Esophagus (tissue), 2 donors: ENCODE measurements around the gene PAN3. TPM values are rescaled to one million over a fixed set of nuclear protein-coding genes. Genes with fewer than 3 reads are reported as not detected.

Source experiments
- H3K27ac ChIP-seq, 2 donors: one replicate each; pipeline ENCODE4 v1.5.1; 2013; ENCODE audit warnings: low read depth in 2 of 2, mild to moderate bottlenecking in 2 of 2, inconsistent platforms in 1 of 2, low read length in 1 of 2, moderate library complexity in 1 of 2
- H3K27me3 ChIP-seq, 2 donors: one replicate each; pipeline ENCODE4 v1.6.1; 2013; ENCODE audit warnings: low read length in 2 of 2, control low read depth in 1 of 2, mild to moderate bottlenecking in 1 of 2; ENCODE audit not compliant: insufficient read depth in 2 of 2, control insufficient read depth in 1 of 2
- H3K36me3 ChIP-seq, 2 donors: one replicate each; pipeline ENCODE4 v1.6.1; 2013; ENCODE audit warnings: low read length in 1 of 2; ENCODE audit not compliant: control insufficient read depth in 2 of 2, insufficient read depth in 2 of 2
- H3K4me1 ChIP-seq, 2 donors: one replicate each; pipeline ENCODE4 v1.6.1; 2013; ENCODE audit warnings: low read length in 1 of 2; ENCODE audit not compliant: control insufficient read depth in 2 of 2, insufficient read depth in 2 of 2
- H3K4me3 ChIP-seq, 2 donors: one replicate each; pipeline ENCODE4 v1.5.1; 2013; ENCODE audit warnings: low read length in 2 of 2, mild to moderate bottlenecking in 2 of 2, low read depth in 1 of 2, moderate library complexity in 1 of 2
- H3K9me3 ChIP-seq, 2 donors: one replicate each; pipeline ENCODE4 v1.6.1; 2013; ENCODE audit warnings: mild to moderate bottlenecking in 2 of 2, low read depth in 1 of 2, low read length in 1 of 2, moderate library complexity in 1 of 2; ENCODE audit not compliant: control insufficient read depth in 2 of 2, insufficient read depth in 1 of 2
- WGBS, 2 donors: extraction: QIAGEN DNeasy Blood & Tissue Kit; methylation state at CpG; one replicate each; pipeline ENCODE4 v1.1.7; 2013; 5-methylcytosine and 5-hydroxymethylcytosine counted together
- polyA plus RNA-seq, 2 donors: library from polyadenylated mRNA; stranded (reverse); fragments of 200-250 nt; gene quantifications; one replicate each; pipeline ENCODE4 v1.2.3, GENCODE V29; 2013
- donor health status: healthy with polysubstance abuse.
- donor health status: Bipolar disorder and iron deficiency.

The PAN3 gene
- polyA plus RNA-seq, 2 donors = 7.0 to 13.2 TPM

GRCh38 chr13:28166257-28166656, 27.9 kb downstream of the PAN3 start:
- Histone ChIP-seq H3K36me3 (peaks cover 0 to 2% of the 10 kb centered on the region in 2 donors), H3K27me3 (no peaks in the 10 kb centered on the region), H3K4me3 (no peak overlapping the region), H3K4me1 (peaks cover 4 to 6% of the 10 kb centered on the region in 2 donors), H3K9me3 (no peaks in the 10 kb centered on the region), H3K27ac (no peak overlapping the region)
- 95 to 97% methylated on average over 1 of the region's 1 CpG for WGBS, 2 donors

GRCh38 chr13:28171266-28171665, 32.9 kb downstream of the PAN3 start:
- H3K27ac ChIP-seq = no peak overlapping the region
- no peak overlapping the region for H3K4me3 ChIP-seq
- peaks cover 3 to 4% of the 10 kb centered on the region in 2 donors for H3K4me1 ChIP-seq
- WGBS, 2 donors = 88% methylated on average over 5 of the region's 5 CpGs
- no peaks in the 10 kb centered on the region for H3K27me3 ChIP-seq
- peaks cover 2 to 3% of the 10 kb centered on the region in 2 donors for H3K36me3 ChIP-seq
- H3K9me3 ChIP-seq = no peaks in the 10 kb centered on the region

- WGBS, 2 donors = 45 to 50% methylated on average over 2 of the region's 2 CpGs
Measured at GRCh38 chr13:28172947-28173346, 34.6 kb downstream of the PAN3 start.

GRCh38 chr13:28173793-28174192, 35.4 kb downstream of the PAN3 start:
- H3K36me3 ChIP-seq = peaks cover 2 to 3% of the 10 kb centered on the region in 2 donors
- no peak overlapping the region for H3K27ac ChIP-seq
- no peaks in the 10 kb centered on the region for H3K4me1 ChIP-seq
- H3K27me3 ChIP-seq = no peaks in the 10 kb centered on the region
- no peaks in the 10 kb centered on the region for H3K9me3 ChIP-seq
- H3K4me3 ChIP-seq = no peak overlapping the region

More at GRCh38 chr13:28172947-28173346, 34.6 kb downstream of the PAN3 start:
- Histone ChIP-seq H3K4me1 (no peaks in the 10 kb centered on the region), H3K36me3 (peaks cover 2 to 3% of the 10 kb centered on the region in 2 donors), H3K4me3 (no peak overlapping the region), H3K9me3 (no peaks in the 10 kb centered on the region), H3K27me3 (no peaks in the 10 kb centered on the region), H3K27ac (no peak overlapping the region)

- Histone ChIP-seq H3K27me3 (no peaks in the 10 kb centered on the region), H3K4me3 (no peak overlapping the region), H3K9me3 (no peaks in the 10 kb centered on the region), H3K4me1 (no peaks in the 10 kb centered on the region), H3K27ac (no peak overlapping the region), H3K36me3 (peaks cover 2 to 3% of the 10 kb centered on the region in 2 donors)
Measured at GRCh38 chr13:28177327-28177726, 39.0 kb downstream of the PAN3 start.

GRCh38 chr13:28177877-28178276, 39.5 kb downstream of the PAN3 start:
- no peak overlapping the region for H3K27ac ChIP-seq
- no peaks in the 10 kb centered on the region for H3K9me3 ChIP-seq
- no peaks in the 10 kb centered on the region for H3K27me3 ChIP-seq
- H3K36me3 ChIP-seq = peaks cover 2 to 3% of the 10 kb centered on the region in 2 donors
- H3K4me3 ChIP-seq = no peak overlapping the region
- WGBS, 2 donors = 93% methylated on average over 1 of the region's 1 CpG
- no peaks in the 10 kb centered on the region for H3K4me1 ChIP-seq

GRCh38 chr13:28179974-28180373, 41.6 kb downstream of the PAN3 start:
- Histone ChIP-seq H3K4me1 (no peaks in the 10 kb centered on the region), H3K9me3 (no peaks in the 10 kb centered on the region), H3K27ac (no peak overlapping the region), H3K36me3 (peaks cover 2 to 3% of the 10 kb centered on the region in 2 donors), H3K4me3 (no peak overlapping the region), H3K27me3 (no peaks in the 10 kb centered on the region)

- WGBS, 2 donors = 77 to 88% methylated on average over 2 of the region's 2 CpGs
- Histone ChIP-seq H3K27ac (no peak overlapping the region), H3K4me3 (no peak overlapping the region), H3K4me1 (no peaks in the 10 kb centered on the region), H3K9me3 (no peaks in the 10 kb centered on the region), H3K27me3 (no peaks in the 10 kb centered on the region), H3K36me3 (no peaks in the 10 kb centered on the region)
Measured at GRCh38 chr13:28181413-28181812, 43.1 kb downstream of the PAN3 start.

GRCh38 chr13:28185256-28185655, 46.9 kb downstream of the PAN3 start:
- 64 to 75% methylated on average over 2 of the region's 2 CpGs for WGBS, 2 donors
- H3K9me3 ChIP-seq = no peaks in the 10 kb centered on the region
- no peak overlapping the region for H3K27ac ChIP-seq
- H3K27me3 ChIP-seq = no peaks in the 10 kb centered on the region
- H3K4me3 ChIP-seq = no peak overlapping the region
- H3K36me3 ChIP-seq = peaks cover 0 to 3% of the 10 kb centered on the region in 2 donors
- H3K4me1 ChIP-seq = no peaks in the 10 kb centered on the region

GRCh38 chr13:28199089-28199488, 60.7 kb downstream of the PAN3 start:
- WGBS, 2 donors = 88 to 91% methylated on average over 3 of the region's 3 CpGs

More at GRCh38 chr13:28199089-28199488, 60.7 kb downstream of the PAN3 start:
- Histone ChIP-seq H3K27me3 (no peaks in the 10 kb centered on the region), H3K36me3 (peaks cover 0 to 3% of the 10 kb centered on the region in 2 donors), H3K4me1 (no peaks in the 10 kb centered on the region), H3K27ac (no peak overlapping the region), H3K4me3 (no peak overlapping the region), H3K9me3 (no peaks in the 10 kb centered on the region)
